ENCODE data around the gene IDH3G.

- TF ChIP-seq CTCF (IDR thresholded peaks at IDR 0.05) (no peak), POLR2AphosphoS5 (IDR thresholded peaks at IDR 0.05) (no peak)
Observed at GRCh38 chrX:153781428-153782047, 12.6 kb downstream of the IDH3G start.

All from breast epithelium (tissue), 3 donors.